Activated CD4-positive, alpha-beta T cell treated with anti-CD3 and anti-CD28 coated beads, Interleukin-2, amount 50 U/mL, for 24 hours (primary cell): ENCODE measurements around the gene BGN.

Source experiments
- DNase-seq, 2 donors: peaks; one replicate each; pipeline ENCODE4 v3.0.0-alpha.2; 2020; ENCODE audit warnings: low read depth in 1 of 2, low spot score in 1 of 2

The BGN gene

GRCh38 chrX:153494541-153495361, at the start of gene BGN:
Gene BGN (plus strand): TSS chrX:153494980. CDS start chrX:153504632, 9,652 bp downstream.
- DNase-seq = no peak

GRCh38 chrX:153445106-153445855, 49.5 kb upstream of the BGN start:
- DNase-seq = no peak

- DNase-seq = no peak
These were observed 48.7 kb upstream of the BGN start, which contains the start of gene TREX2 for GRCh38 chrX:153445856-153446635. Gene TREX2 (minus strand): TSS chrX:153446056. CDS start chrX:153445430, 626 bp downstream.

GRCh38 chrX:153446636-153446936, 48.2 kb upstream of the BGN start:
- DNase-seq = no peak

GRCh38 chrX:153446950-153447580, 47.7 kb upstream of the BGN start:
- DNase-seq = no peak

GRCh38 chrX:153447581-153447960, 47.2 kb upstream of the BGN start:
- no peak for DNase-seq

GRCh38 chrX:153448556-153449367, 46.0 kb upstream of the BGN start:
- no peak for DNase-seq

- DNase-seq = no peak
These were observed 45.2 kb upstream of the BGN start for GRCh38 chrX:153449368-153450113.

GRCh38 chrX:153450114-153450948, 44.4 kb upstream of the BGN start:
- DNase-seq = no peak

GRCh38 chrX:153450949-153451277, 43.9 kb upstream of the BGN start:
- DNase-seq = no peak

- no peak for DNase-seq
These were observed 39.8 kb upstream of the BGN start for GRCh38 chrX:153454901-153455550.

- DNase-seq = no peak
These were observed 39.2 kb upstream of the BGN start for GRCh38 chrX:153455571-153455970.

GRCh38 chrX:153456161-153456560, 38.6 kb upstream of the BGN start:
- no peak for DNase-seq

- no peak for DNase-seq
These were observed 38.1 kb upstream of the BGN start for GRCh38 chrX:153456704-153457103.

GRCh38 chrX:153457136-153457825, 37.5 kb upstream of the BGN start:
- no peak for DNase-seq

- no peak for DNase-seq
These were observed 36.8 kb upstream of the BGN start for GRCh38 chrX:153457827-153458466.

GRCh38 chrX:153458476-153458875, 36.3 kb upstream of the BGN start:
- DNase-seq = no peak
